Mucosa of rectum (tissue), 2 donors: ENCODE results near the gene ACAP1.

ENCODE experiments used
- H3K27ac ChIP-seq, 2 donors: one replicate each; pipeline ENCODE4 v1.7.0; 2013; ENCODE audit warnings: inconsistent platforms in 2 of 2, low read depth in 2 of 2, low read length in 2 of 2
- H3K27me3 ChIP-seq, 2 donors: one replicate each; pipeline ENCODE4 v1.7.0; 2013; ENCODE audit warnings: low read length in 2 of 2; ENCODE audit not compliant: control insufficient read depth in 2 of 2, insufficient read depth in 2 of 2
- H3K36me3 ChIP-seq, 2 donors: one replicate each; pipeline ENCODE4 v1.7.0; 2013; ENCODE audit warnings: low read length in 2 of 2; ENCODE audit not compliant: control insufficient read depth in 2 of 2, insufficient read depth in 2 of 2
- H3K4me1 ChIP-seq, 2 donors: one replicate each; pipeline ENCODE4 v1.7.0; 2013; ENCODE audit warnings: low read length in 2 of 2, mild to moderate bottlenecking in 1 of 2; ENCODE audit not compliant: control insufficient read depth in 2 of 2, insufficient read depth in 2 of 2
- H3K4me3 ChIP-seq, 2 donors: one replicate each; pipeline ENCODE4 v1.7.0; 2013; ENCODE audit warnings: low read length in 2 of 2
- H3K9ac ChIP-seq, 2 donors: one replicate each; pipeline ENCODE4 v1.7.0; 2013; ENCODE audit warnings: low read length in 2 of 2, low read depth in 1 of 2, mild to moderate bottlenecking in 1 of 2
- H3K9me3 ChIP-seq, 2 donors: one replicate each; pipeline ENCODE4 v1.7.0; 2013; ENCODE audit warnings: low read length in 2 of 2; ENCODE audit not compliant: control insufficient read depth in 2 of 2
- donor health status: healthy.
- donor health status: Normal muscosa, but diverticular disease.

Gene ACAP1, protein sequence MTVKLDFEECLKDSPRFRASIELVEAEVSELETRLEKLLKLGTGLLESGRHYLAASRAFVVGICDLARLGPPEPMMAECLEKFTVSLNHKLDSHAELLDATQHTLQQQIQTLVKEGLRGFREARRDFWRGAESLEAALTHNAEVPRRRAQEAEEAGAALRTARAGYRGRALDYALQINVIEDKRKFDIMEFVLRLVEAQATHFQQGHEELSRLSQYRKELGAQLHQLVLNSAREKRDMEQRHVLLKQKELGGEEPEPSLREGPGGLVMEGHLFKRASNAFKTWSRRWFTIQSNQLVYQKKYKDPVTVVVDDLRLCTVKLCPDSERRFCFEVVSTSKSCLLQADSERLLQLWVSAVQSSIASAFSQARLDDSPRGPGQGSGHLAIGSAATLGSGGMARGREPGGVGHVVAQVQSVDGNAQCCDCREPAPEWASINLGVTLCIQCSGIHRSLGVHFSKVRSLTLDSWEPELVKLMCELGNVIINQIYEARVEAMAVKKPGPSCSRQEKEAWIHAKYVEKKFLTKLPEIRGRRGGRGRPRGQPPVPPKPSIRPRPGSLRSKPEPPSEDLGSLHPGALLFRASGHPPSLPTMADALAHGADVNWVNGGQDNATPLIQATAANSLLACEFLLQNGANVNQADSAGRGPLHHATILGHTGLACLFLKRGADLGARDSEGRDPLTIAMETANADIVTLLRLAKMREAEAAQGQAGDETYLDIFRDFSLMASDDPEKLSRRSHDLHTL

GRCh38 chr17:7336240-7337175 is at the start of gene ACAP1:
TSS of gene ACAP1 (plus strand) at chr17:7336529. CDS start at chr17:7336735, 206 bp downstream.
- Histone ChIP-seq H3K36me3 (no peaks in the 10 kb centered on the region), H3K4me1 (peaks cover 0 to 12% of the 10 kb centered on the region in 2 donors), H3K27ac (peak within 1 kb of the TSS in 1 of 2 donors; percentile 78), H3K9me3 (no peaks in the 10 kb centered on the region), H3K27me3 (peaks cover 0 to 2% of the 10 kb centered on the region in 2 donors), H3K4me3 (peak within 1 kb of the TSS; percentile 53 to 75), H3K9ac (peak within 1 kb of the TSS; percentile 43 to 56)

DNA sequence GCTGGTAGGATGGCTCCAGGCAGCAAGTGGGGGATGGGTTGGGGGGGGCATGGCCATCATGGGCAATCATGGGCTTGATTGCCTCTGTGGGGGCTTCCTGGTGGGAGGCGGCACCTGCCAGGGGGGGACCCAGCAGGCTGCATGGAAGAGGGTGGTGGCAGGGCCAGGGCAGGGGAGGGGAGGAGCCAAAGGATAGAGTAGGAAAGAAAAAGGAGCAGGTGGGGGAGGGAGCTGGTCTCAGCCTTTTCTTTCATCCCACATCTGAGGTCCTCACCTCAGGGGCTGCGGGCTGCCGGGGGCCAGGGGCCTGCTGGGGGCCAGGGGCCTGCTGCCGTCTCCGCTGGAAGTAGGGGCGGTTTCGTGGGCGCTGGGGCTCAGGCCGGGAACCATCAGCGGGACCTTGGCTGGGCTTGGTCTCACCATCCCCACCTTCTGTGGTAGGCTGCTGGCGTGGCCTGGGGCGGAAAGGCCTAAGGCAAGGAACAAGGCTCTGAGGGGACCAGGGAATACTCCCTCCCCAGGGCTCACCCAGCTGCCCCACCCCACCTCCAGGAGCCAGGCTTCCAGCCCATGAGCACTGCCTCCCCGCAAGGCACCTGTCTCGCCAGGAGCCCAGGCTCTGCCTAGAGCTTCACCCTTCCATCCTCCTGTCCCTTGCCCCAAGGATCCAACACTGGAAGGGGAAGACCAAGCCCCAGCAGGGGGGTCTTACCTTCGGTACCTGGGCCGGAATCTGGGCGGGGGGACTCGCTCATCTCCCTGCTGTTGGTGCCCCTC is 46.9 kb upstream of the ACAP1 start:
- H3K36me3 ChIP-seq: no peaks in the 10 kb centered on the region
- H3K4me1 ChIP-seq: peaks cover 13 to 15% of the 10 kb centered on the region in 2 donors
- no peak overlapping the region for H3K4me3 ChIP-seq
- no peak overlapping the region for H3K27ac ChIP-seq
- H3K9ac ChIP-seq: no peak overlapping the region
- no peaks in the 10 kb centered on the region for H3K9me3 ChIP-seq
- peaks cover 0 to 5% of the 10 kb centered on the region in 2 donors for H3K27me3 ChIP-seq

- H3K27ac ChIP-seq: no peak overlapping the region
- no peaks in the 10 kb centered on the region for H3K9me3 ChIP-seq
- no peak overlapping the region for H3K4me3 ChIP-seq
- H3K9ac ChIP-seq: no peak overlapping the region
- no peaks in the 10 kb centered on the region for H3K36me3 ChIP-seq
- H3K4me1 ChIP-seq: peaks cover 17 to 18% of the 10 kb centered on the region in 2 donors
- H3K27me3 ChIP-seq: peaks cover 0 to 5% of the 10 kb centered on the region in 2 donors
These were observed 46.2 kb upstream of the ACAP1 start for GRCh38 chr17:7290166-7290565.

GRCh38 chr17:7290685-7291084 is 45.6 kb upstream of the ACAP1 start:
- H3K27me3 ChIP-seq: peaks cover 0 to 6% of the 10 kb centered on the region in 2 donors
- H3K9me3 ChIP-seq: no peaks in the 10 kb centered on the region
- H3K27ac ChIP-seq: no peak overlapping the region
- no peak overlapping the region for H3K4me3 ChIP-seq
- H3K36me3 ChIP-seq: no peaks in the 10 kb centered on the region
- H3K4me1 ChIP-seq: peaks cover 19 to 22% of the 10 kb centered on the region in 2 donors
- no peak overlapping the region for H3K9ac ChIP-seq

DNA sequence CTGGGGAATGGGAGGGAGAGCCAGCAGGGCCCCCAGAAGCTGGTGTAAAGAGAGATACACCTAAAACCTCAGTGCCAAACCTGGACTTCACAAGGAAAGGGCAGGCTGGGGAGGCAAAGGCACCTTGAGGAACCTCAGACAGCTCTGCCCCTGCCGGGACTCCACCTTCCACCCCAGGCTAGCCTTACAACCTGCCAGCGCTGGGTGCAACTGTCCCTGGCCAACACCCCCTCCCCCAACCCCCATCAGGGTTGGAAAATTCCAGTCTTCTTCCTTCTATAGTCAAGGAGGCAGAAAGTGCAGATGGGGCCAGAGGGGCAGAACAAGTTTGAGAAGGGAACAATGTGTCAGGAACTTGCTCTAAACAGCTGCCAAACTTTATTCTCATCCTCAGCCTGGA is 44.1 kb upstream of the ACAP1 start:
- Histone ChIP-seq H3K9me3 (no peaks in the 10 kb centered on the region), H3K27ac (no peak overlapping the region), H3K36me3 (no peaks in the 10 kb centered on the region), H3K4me3 (no peak overlapping the region), H3K27me3 (peaks cover 0 to 10% of the 10 kb centered on the region in 2 donors), H3K9ac (no peak overlapping the region), H3K4me1 (peaks cover 31 to 32% of the 10 kb centered on the region in 2 donors)

DNA sequence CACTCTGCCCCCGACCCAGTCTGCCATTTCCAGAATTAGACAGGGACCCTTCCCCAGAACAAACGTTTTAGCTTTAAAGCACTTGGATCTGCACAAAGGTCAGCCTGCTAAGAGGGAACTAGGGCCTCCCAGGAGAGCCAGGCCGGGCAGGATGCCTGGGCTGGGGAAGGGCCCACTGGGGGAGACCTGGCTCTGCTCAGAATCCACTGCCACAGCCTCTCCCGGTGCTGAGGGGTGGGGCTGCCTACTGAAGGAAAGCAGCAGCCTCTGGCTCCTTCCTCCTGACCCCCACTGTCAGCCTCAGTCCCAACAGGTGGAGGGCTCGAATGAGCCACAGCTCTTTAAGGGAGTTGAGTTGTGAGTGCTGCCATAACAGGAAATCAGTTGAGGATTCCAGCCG is 43.6 kb upstream of the ACAP1 start:
- Histone ChIP-seq H3K4me1 (peaks cover 31 to 32% of the 10 kb centered on the region in 2 donors), H3K9ac (no peak overlapping the region), H3K4me3 (no peak overlapping the region), H3K27ac (peak overlapping the region in 1 of 2 donors; percentile 86), H3K36me3 (no peaks in the 10 kb centered on the region), H3K9me3 (no peaks in the 10 kb centered on the region), H3K27me3 (peaks cover 0 to 10% of the 10 kb centered on the region in 2 donors)

GRCh38 chr17:7293159-7293558 is 43.2 kb upstream of the ACAP1 start:
- Histone ChIP-seq H3K9ac (peak overlapping the region in 1 of 2 donors; percentile 14), H3K9me3 (no peaks in the 10 kb centered on the region), H3K4me3 (peak overlapping the region in 1 of 2 donors; percentile 20), H3K27me3 (peaks cover 0 to 10% of the 10 kb centered on the region in 2 donors), H3K27ac (peak overlapping the region; percentile 86 to 91), H3K36me3 (no peaks in the 10 kb centered on the region), H3K4me1 (peaks cover 31 to 32% of the 10 kb centered on the region in 2 donors)

GRCh38 chr17:7293816-7294613 is 42.3 kb upstream of the ACAP1 start:
- H3K27ac ChIP-seq: peak overlapping the region; percentile 86 to 91

More at GRCh38 chr17:7293816-7294613, 42.3 kb upstream of the ACAP1 start:
- Histone ChIP-seq H3K9me3 (no peaks in the 10 kb centered on the region), H3K36me3 (no peaks in the 10 kb centered on the region), H3K9ac (peak overlapping the region in 1 of 2 donors; percentile 58), H3K27me3 (peaks cover 0 to 10% of the 10 kb centered on the region in 2 donors), H3K4me1 (peaks cover 31 to 32% of the 10 kb centered on the region in 2 donors), H3K4me3 (peak overlapping the region; percentile 20 to 42)
